ENCODE results near the gene LYRM9. TPM values are rescaled to one million over a fixed set of nuclear protein-coding genes. Genes with fewer than 3 reads are reported as not detected.

LYRM9 gene
- total and polyA plus RNA-seq, 4 donors, result 7.0 to 15.3 (median 8.8) TPM

GRCh38 chr17:27939474-27940465 lies 46.6 kb upstream of the LYRM9 start:
- 45 to 54% methylated on average over 7 of the region's 7 CpGs for WGBS, 2 donors
- Histone ChIP-seq H3K27ac (ENCODE audit: low read depth in 1 of 2, low read length in 1 of 2) (no peak overlapping the region), H3K27me3 (ENCODE audit: control insufficient read depth in 3 of 3, insufficient read depth in 3 of 3, low read length in 2 of 3) (peaks cover 0 to 18% (median 0%) of the 10 kb centered on the region in 3 donors), H3K4me3 (no peak overlapping the region), H3K4me1 (ENCODE audit: control insufficient read depth in 5 of 5, insufficient read depth in 5 of 5, low read length in 5 of 5) (no peaks in the 10 kb centered on the region), H3K36me3 (ENCODE audit: control insufficient read depth in 4 of 4, insufficient read depth in 4 of 4, low read length in 4 of 4) (no peaks in the 10 kb centered on the region), H3K9me3 (ENCODE audit: control insufficient read depth in 4 of 4, insufficient read depth in 3 of 4, low read length in 3 of 4) (peaks cover 0 to 10% (median 0%) of the 10 kb centered on the region in 4 donors), H3K9ac (ENCODE audit: insufficient read depth in 1 of 2, low read length in 2 of 2) (no peak overlapping the region)
- TF ChIP-seq CTCF (IDR thresholded peaks at IDR 0.05; ENCODE audit: control extremely low read depth, extremely low read depth), result no peak
- DNase-seq (no peak), ATAC-seq (ENCODE audit: insufficient read depth, low FRiP score) (no peak)

GRCh38 chr17:27938864-27939263 lies 45.7 kb upstream of the LYRM9 start:
- DNase-seq (no peak), ATAC-seq (ENCODE audit: insufficient read depth, low FRiP score) (no peak)
- H3K27ac ChIP-seq (ENCODE audit: low read depth in 1 of 2, low read length in 1 of 2), result no peak overlapping the region
- peaks cover 0 to 10% (median 0%) of the 10 kb centered on the region in 4 donors for H3K9me3 ChIP-seq (ENCODE audit: control insufficient read depth in 4 of 4, insufficient read depth in 3 of 4, low read length in 3 of 4)
- 75 to 87% methylated on average over 4 of the region's 4 CpGs for WGBS, 2 donors
- H3K27me3 ChIP-seq (ENCODE audit: control insufficient read depth in 3 of 3, insufficient read depth in 3 of 3, low read length in 2 of 3), result peaks cover 0 to 18% (median 0%) of the 10 kb centered on the region in 3 donors
- no peaks in the 10 kb centered on the region for H3K36me3 ChIP-seq (ENCODE audit: control insufficient read depth in 4 of 4, insufficient read depth in 4 of 4, low read length in 4 of 4)
- no peak overlapping the region for H3K4me3 ChIP-seq
- H3K9ac ChIP-seq (ENCODE audit: insufficient read depth in 1 of 2, low read length in 2 of 2), result no peak overlapping the region
- TF ChIP-seq CTCF (IDR thresholded peaks at IDR 0.05; ENCODE audit: control extremely low read depth, extremely low read depth), result no peak
- no peaks in the 10 kb centered on the region for H3K4me1 ChIP-seq (ENCODE audit: control insufficient read depth in 5 of 5, insufficient read depth in 5 of 5, low read length in 5 of 5)

GRCh38 chr17:27938241-27938640 lies 45.1 kb upstream of the LYRM9 start:
- Histone ChIP-seq H3K9ac (ENCODE audit: insufficient read depth in 1 of 2, low read length in 2 of 2) (no peak overlapping the region), H3K4me3 (no peak overlapping the region), H3K9me3 (ENCODE audit: control insufficient read depth in 4 of 4, insufficient read depth in 3 of 4, low read length in 3 of 4) (peaks cover 0 to 12% (median under 1%) of the 10 kb centered on the region in 4 donors), H3K27me3 (ENCODE audit: control insufficient read depth in 3 of 3, insufficient read depth in 3 of 3, low read length in 2 of 3) (peaks cover 0 to 18% (median 0%) of the 10 kb centered on the region in 3 donors), H3K4me1 (ENCODE audit: control insufficient read depth in 5 of 5, insufficient read depth in 5 of 5, low read length in 5 of 5) (no peaks in the 10 kb centered on the region), H3K36me3 (ENCODE audit: control insufficient read depth in 4 of 4, insufficient read depth in 4 of 4, low read length in 4 of 4) (no peaks in the 10 kb centered on the region), H3K27ac (ENCODE audit: low read depth in 1 of 2, low read length in 1 of 2) (no peak overlapping the region)
- DNase-seq (no peak), ATAC-seq (ENCODE audit: insufficient read depth, low FRiP score) (no peak)
- no peak for TF ChIP-seq CTCF (IDR thresholded peaks at IDR 0.05; ENCODE audit: control extremely low read depth, extremely low read depth)
